K562 (cell line): ENCODE data around the gene LIMK1. TPM values are rescaled to one million over a fixed set of nuclear protein-coding genes. Genes with fewer than 3 reads are reported as not detected.

Source experiments
- ATAC-seq: fragments of 200-7000 bp; cut with Tn5 transposase; 3 replicates; pipeline ENCODE4 v1.9.1; 2020; ENCODE audit warnings: moderate library complexity
- BruUV-seq: library from RNA; stranded (reverse); fragments of 400-500 nt; replicated peaks from 2 replicates; lab custom pipeline; 2021; lab: Mats Ljungman, UMichigan
- CTCF ChIA-PET: fragments of 300-600 bp; formaldehyde crosslinking; extraction: SDS; loops from one replicate; lab custom pipeline; 2021; ENCODE audit warnings: low intra/inter-chr PET ratio; lab: Yijun Ruan, JAX
- POLR2A ChIA-PET: fragments of 300-600, 350-650 bp; sonication (Branson Sonifier 250); formaldehyde crosslinking; extraction: SDS; loops from one replicate; lab custom pipeline; 2021; ENCODE audit warnings: antibody characterized with exemption, inconsistent platforms; lab: Yijun Ruan, JAX
- DNase-seq, 4 experiments: peaks; one replicate each; pipeline versions ENCODE4 v3.0.0 to v3.0.0-alpha.2; 2011 to 2018; ENCODE audit warnings: low spot score in 3 of 4, mixed read lengths in 3 of 4; ENCODE audit errors: extremely low read depth in 1 of 4
- FAIRE-seq: peaks from 2 replicates; lab custom pipeline; 2011; peaks lifted over from hg19 to GRCh38; lab: Jason Lieb, UNC
- H2AFZ ChIP-seq: 2 replicates; pipeline ENCODE4 v1.6.0; 2011; ENCODE audit warnings: low read depth, low read length, control low read depth, inconsistent platforms
- H3K27ac ChIP-seq: fragments of 200-600 bp; 3 replicates; pipeline ENCODE4 v1.8.0; 2011; ENCODE audit warnings: low read depth, mild to moderate bottlenecking, control low read depth, inconsistent platforms, low read length, moderate library complexity, mixed read lengths; ENCODE audit errors: extremely low read depth
- H3K27me3 ChIP-seq, 2 experiments: fragments of 300-600 bp in 1 of 2; 2 replicates in 1 of 2; 3 replicates in 1 of 2; pipeline versions ENCODE4 v1.6.0 to v1.8.0; 2011; ENCODE audit warnings: inconsistent platforms in 2 of 2, low read length in 2 of 2, mild to moderate bottlenecking in 1 of 2, mixed read lengths in 1 of 2, moderate library complexity in 1 of 2; ENCODE audit not compliant: control insufficient read depth in 2 of 2, insufficient read depth in 2 of 2
- H3K36me3 ChIP-seq: fragments of 300-600 bp; 3 replicates; pipeline ENCODE4 v1.8.0; 2011; ENCODE audit warnings: mild to moderate bottlenecking, low read length, inconsistent platforms; ENCODE audit not compliant: control insufficient read depth, insufficient read depth
- H3K4me1 ChIP-seq, 2 experiments: fragments of 200-600 bp in 1 of 2; replicated peaks in 1 of 2; 2 replicates in 1 of 2; 3 replicates in 1 of 2; pipeline versions ENCODE4 v1.5.1 to v1.8.0; 2011; ENCODE audit warnings: inconsistent platforms in 2 of 2, low read length in 2 of 2, mild to moderate bottlenecking in 1 of 2, mixed read lengths in 1 of 2, moderate library complexity in 1 of 2; ENCODE audit not compliant: control insufficient read depth in 2 of 2, insufficient read depth in 2 of 2
- H3K4me2 ChIP-seq: 2 replicates; pipeline ENCODE4 v1.6.1; 2011; ENCODE audit warnings: low read length, control low read depth, inconsistent platforms, mixed read lengths; ENCODE audit not compliant: insufficient read depth
- H3K4me3 ChIP-seq: fragments of 200-600 bp; sonication (generic), shearing (Covaris generic); 2 replicates; pipeline ENCODE4 v1.5.1; 2016; ENCODE audit warnings: control low read depth, inconsistent platforms
- H3K79me2 ChIP-seq: fragments of 200-600 bp; 3 replicates; pipeline ENCODE4 v1.8.0; 2011; ENCODE audit warnings: low read length, inconsistent platforms; ENCODE audit not compliant: control insufficient read depth, insufficient read depth
- H3K9ac ChIP-seq, 2 experiments: 2 replicates each; pipeline versions ENCODE4 v1.6.0 to v1.6.1; 2011; ENCODE audit warnings: low read depth in 2 of 2, low read length in 2 of 2, control low read depth in 1 of 2, inconsistent platforms in 1 of 2, mild to moderate bottlenecking in 1 of 2, mixed read lengths in 1 of 2; ENCODE audit not compliant: insufficient read depth in 1 of 2
- H3K9me1 ChIP-seq: one replicate; pipeline ENCODE4 v1.6.0; 2011; ENCODE audit warnings: inconsistent platforms, mild to moderate bottlenecking, low read length, moderate library complexity; ENCODE audit not compliant: control insufficient read depth, insufficient read depth
- H3K9me3 ChIP-seq: replicated peaks from 2 replicates; pipeline ENCODE4 v1.5.1; 2011; ENCODE audit warnings: low read depth, low read length, inconsistent platforms; ENCODE audit not compliant: control insufficient read depth, insufficient read depth
- H4K20me1 ChIP-seq: replicated peaks from 2 replicates; pipeline ENCODE4 v1.6.1; 2011; ENCODE audit warnings: low read length, inconsistent platforms, mixed read lengths; ENCODE audit not compliant: control insufficient read depth, insufficient read depth
- CBFA2T3 ChIP-seq: fragments of 450-650 bp; IDR thresholded peaks from 2 replicates; pipeline ENCODE4 v1.6.1; 2017
- CTBP1 ChIP-seq: fragments of 450-650 bp; IDR thresholded peaks from 2 replicates; pipeline ENCODE4 v1.6.1; 2016; ENCODE audit warnings: borderline replicate concordance
- E2F6 ChIP-seq, 2 experiments: IDR thresholded peaks; 2 replicates each; pipeline ENCODE4 v1.6.1; 2011; ENCODE audit warnings: borderline replicate concordance in 1 of 2, control low read depth in 1 of 2, low read depth in 1 of 2, low read length in 1 of 2, mild to moderate bottlenecking in 1 of 2, mixed read lengths in 1 of 2, moderate library complexity in 1 of 2; ENCODE audit not compliant: insufficient read depth in 1 of 2, insufficient read length in 1 of 2, poor library complexity in 1 of 2, severe bottlenecking in 1 of 2; ENCODE audit errors: extremely low read depth in 1 of 2
- JUN ChIP-seq, 2 experiments: sonication (generic) in 1 of 2; formaldehyde crosslinking in 1 of 2; IDR thresholded peaks; 2 replicates each; pipeline versions ENCODE4 v1.6.1 to v1.8.0; 2012 to 2022; ENCODE audit warnings: borderline replicate concordance in 2 of 2, mild to moderate bottlenecking in 2 of 2, improper control_type of control experiment in 1 of 2, low read depth in 1 of 2, low read length in 1 of 2, missing genetic modification reagents in 1 of 2
- MTF1 ChIP-seq: fragments of 250-450 bp; sonication (Bioruptor Pico); IDR thresholded peaks from 2 replicates; pipeline ENCODE4 v1.9.0; 2021; ENCODE audit warnings: moderate library complexity, mild to moderate bottlenecking, inconsistent platforms, borderline replicate concordance
- NR2C2 ChIP-seq, 2 experiments: fragments of 200-800 bp in 1 of 2; sonication (Bioruptor generic) in 1 of 2; sonication (generic) in 1 of 2; formaldehyde crosslinking in 1 of 2; IDR thresholded peaks; 2 replicates each; pipeline versions ENCODE4 v1.6.1 to v1.8.0; 2016 to 2022; ENCODE audit warnings: mild to moderate bottlenecking in 1 of 2, missing compliant biosample characterization in 1 of 2, missing genetic modification characterization in 1 of 2, missing genetic modification reagents in 1 of 2
- SMAD4 ChIP-seq: fragments of 250-450 bp; sonication (Bioruptor Pico); conservative IDR thresholded peaks from 2 replicates; pipeline ENCODE4 v1.8.0; 2021; ENCODE audit warnings: inconsistent platforms, mild to moderate bottlenecking, moderate library complexity
- TAF9B ChIP-seq: fragments of 450-650 bp; IDR thresholded peaks from 2 replicates; pipeline ENCODE4 v1.6.1; 2018; ENCODE audit warnings: mild to moderate bottlenecking; ENCODE audit not compliant: partially characterized antibody
- TAL1 ChIP-seq: fragments of 450-650 bp; IDR thresholded peaks from 2 replicates; pipeline ENCODE4 v1.6.1; 2016; ENCODE audit warnings: mild to moderate bottlenecking
- ZBTB49 ChIP-seq: sonication (generic); formaldehyde crosslinking; IDR thresholded peaks from 2 replicates; pipeline ENCODE4 v1.8.0; 2022; ENCODE audit warnings: missing genetic modification reagents, mild to moderate bottlenecking, borderline replicate concordance
- WGBS: fragments of 100-300 bp; shearing (Covaris generic); methylation state at CpG from one replicate; pipeline ENCODE4 v1.1.6; 2016; ENCODE audit warnings: low coverage, mixed read lengths; ENCODE audit not compliant: insufficient coverage; ENCODE audit errors: missing lambda C conversion rate; 5-methylcytosine and 5-hydroxymethylcytosine counted together
- in situ Hi-C: fragments of 300-500 bp; cut with MboI; formaldehyde crosslinking; loops from 4 replicates; pipeline ENCODE4 v1.15.0; 2018; ENCODE audit warnings: inconsistent platforms, mixed read lengths
- intact Hi-C: fragments of 100-400 bp; cut with micrococcal nuclease; formaldehyde crosslinking; loops from 2 replicates; pipeline ENCODE4 v1.14.2; 2022
- polyA plus RNA-seq, 8 experiments: library from polyadenylated mRNA; depleted of rRNA in 4 of 8; stranded (reverse) in 5 of 8; unstranded in 3 of 8; fragments of >200 nt; fragmentation: Nextera tagmentation in 2 of 8; fragmentation: Illumina TruSeq in 1 of 8; extraction: Ambion mirVana in 2 of 8; extraction: Trizol in 1 of 8; gene quantifications; 2 replicates each; pipeline versions ENCODE4 v1.2.1 to v1.2.3, GENCODE V29; 2011 to 2014; ENCODE audit warnings: inconsistent platforms in 1 of 8, missing spikeins in 1 of 8
- total RNA-seq, 7 experiments: library from RNA; depleted of rRNA in 6 of 7; stranded (reverse); fragments of >200 nt in 6 of 7; fragmentation: Illumina TruSeq in 2 of 7; extraction: Trizol in 2 of 7; gene quantifications; 2 replicates each; pipeline versions ENCODE4 v1.2.1 to v1.2.3, GENCODE V29; 2011 to 2021; ENCODE audit warnings: low replicate concordance in 1 of 7
- TF ChIP-seq, protein P1 (sequence below): sonication (generic); formaldehyde crosslinking; IDR thresholded peaks from 2 replicates; pipeline ENCODE4 v1.8.0; 2022; ENCODE audit warnings: mild to moderate bottlenecking, missing genetic modification reagents

Gene LIMK1
- total and polyA plus RNA-seq, 9 of the 15 experiments (the other 6 are each of a cell fraction or from before 2014, with no cell fraction given) = 0.14 to 30.0 (median 15.9) TPM

DNA sequence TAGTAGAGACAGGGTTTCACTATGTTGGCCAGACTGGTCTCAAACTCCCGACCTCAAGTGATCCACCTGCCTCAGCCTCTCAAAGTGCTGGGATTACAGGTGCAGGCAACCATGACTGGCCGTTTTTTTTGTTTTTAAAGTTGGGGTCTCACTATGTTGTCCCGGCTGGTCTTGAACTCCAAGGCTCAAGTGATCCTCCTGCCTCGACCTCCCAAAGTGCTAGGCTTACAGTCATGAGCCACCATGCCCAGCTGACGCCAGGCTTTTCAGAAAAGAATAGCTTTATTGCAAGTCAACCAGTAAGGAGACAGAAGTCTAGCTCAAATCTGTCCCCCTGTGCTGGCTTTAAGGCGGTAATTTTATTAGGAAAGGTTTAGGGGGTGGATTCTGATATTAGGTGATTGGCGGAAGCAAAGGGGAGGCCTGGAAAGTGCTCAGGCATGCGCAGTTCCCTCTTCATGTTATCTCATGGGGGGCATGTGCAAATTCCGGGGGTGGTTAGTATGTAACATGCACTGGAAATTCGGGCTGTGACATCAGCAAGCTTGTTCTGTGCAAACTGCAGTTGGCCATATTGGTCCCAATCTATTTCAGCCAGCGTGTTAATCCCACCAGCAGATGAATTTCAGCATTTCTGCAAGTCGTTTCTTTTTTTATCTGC lies 42.7 kb downstream of the LIMK1 start (continued):
- TF ChIP-seq ZBTB49 (CRISPR knock-in tag) (no peak), JUN (IDR thresholded peaks at IDR 0.05; ENCODE audit: borderline replicate concordance, low read depth, low read length) (no peak), JUN (CRISPR knock-in tag; IDR thresholded peaks at IDR 0.05; ENCODE audit: borderline replicate concordance) (no peak), NR2C2 (CRISPR knock-in tag; IDR thresholded peaks at IDR 0.05) (no peak), NR2C2 (tag; IDR thresholded peaks at IDR 0.05) (no peak), TAF9B (no peak), MTF1 (no peak), TAL1 (no peak)
- TF ChIP-seq, all 486 proteins: peak for 6

DNA sequence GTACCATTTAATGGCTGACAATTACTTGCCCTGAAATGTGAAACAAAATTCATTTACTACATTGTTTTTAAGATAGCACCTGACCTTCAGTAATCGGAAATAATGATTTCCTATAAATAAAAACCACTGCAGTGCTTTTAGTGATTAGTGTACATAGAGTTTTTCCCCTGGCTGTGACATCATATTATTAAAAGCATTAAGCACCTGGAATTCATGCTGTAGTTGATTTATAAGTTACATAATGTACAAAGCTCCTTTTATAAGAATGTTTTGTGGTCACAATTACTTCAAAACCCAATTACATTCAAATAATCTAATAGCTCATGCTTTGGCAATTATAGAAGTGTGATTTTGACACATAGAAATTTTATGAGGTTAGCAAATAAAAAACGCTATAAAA lies 46.3 kb downstream of the LIMK1 start:
- FAIRE-seq (no peak), ATAC-seq (no peak), DNase-seq (no peak)
- Histone ChIP-seq H3K9me1 (no peaks in the 10 kb centered on the region), H3K27ac (no peak overlapping the region), H2AFZ (no peak overlapping the region), H3K79me2 (no peaks in the 10 kb centered on the region), H4K20me1 (no peaks in the 10 kb centered on the region), H3K4me3 (no peak overlapping the region), H3K4me2 (no peak overlapping the region), H3K4me1 (peaks cover 0 to 3% of the 10 kb centered on the region in 2 experiments; a peak in 1 of 5 replicates), H3K36me3 (no peaks in the 10 kb centered on the region), H3K9ac (no peak overlapping the region), H3K27me3 (no peaks in the 10 kb centered on the region), H3K9me3 (no peaks in the 10 kb centered on the region)
- WGBS = 28% methylated on average over 2 of the region's 2 CpGs
- ChIA-PET POLR2A (interaction anchor here (0.6 kb wide), 1 partner anchor 1776 kb away, joined by 3 read pairs; no protein-coding TSS in a partner anchor), CTCF (no interaction called here)
- in situ Hi-C loops = no loop called here
- intact Hi-C loops = no loop called here
- no TSS peak for BruUV-seq
- TF ChIP-seq E2F6 (IDR thresholded peaks at IDR 0.05; ENCODE audit: borderline replicate concordance in 1 of 2, extremely low read depth in 1 of 2, insufficient read depth in 1 of 2, insufficient read length in 1 of 2, low read depth in 1 of 2, low read length in 1 of 2, poor library complexity in 1 of 2, severe bottlenecking in 1 of 2) (no peak), SMAD4 (CRISPR knock-in tag) (no peak), CBFA2T3 (no peak), CTBP1 (no peak)
- TF ChIP-seq, protein P1, sequence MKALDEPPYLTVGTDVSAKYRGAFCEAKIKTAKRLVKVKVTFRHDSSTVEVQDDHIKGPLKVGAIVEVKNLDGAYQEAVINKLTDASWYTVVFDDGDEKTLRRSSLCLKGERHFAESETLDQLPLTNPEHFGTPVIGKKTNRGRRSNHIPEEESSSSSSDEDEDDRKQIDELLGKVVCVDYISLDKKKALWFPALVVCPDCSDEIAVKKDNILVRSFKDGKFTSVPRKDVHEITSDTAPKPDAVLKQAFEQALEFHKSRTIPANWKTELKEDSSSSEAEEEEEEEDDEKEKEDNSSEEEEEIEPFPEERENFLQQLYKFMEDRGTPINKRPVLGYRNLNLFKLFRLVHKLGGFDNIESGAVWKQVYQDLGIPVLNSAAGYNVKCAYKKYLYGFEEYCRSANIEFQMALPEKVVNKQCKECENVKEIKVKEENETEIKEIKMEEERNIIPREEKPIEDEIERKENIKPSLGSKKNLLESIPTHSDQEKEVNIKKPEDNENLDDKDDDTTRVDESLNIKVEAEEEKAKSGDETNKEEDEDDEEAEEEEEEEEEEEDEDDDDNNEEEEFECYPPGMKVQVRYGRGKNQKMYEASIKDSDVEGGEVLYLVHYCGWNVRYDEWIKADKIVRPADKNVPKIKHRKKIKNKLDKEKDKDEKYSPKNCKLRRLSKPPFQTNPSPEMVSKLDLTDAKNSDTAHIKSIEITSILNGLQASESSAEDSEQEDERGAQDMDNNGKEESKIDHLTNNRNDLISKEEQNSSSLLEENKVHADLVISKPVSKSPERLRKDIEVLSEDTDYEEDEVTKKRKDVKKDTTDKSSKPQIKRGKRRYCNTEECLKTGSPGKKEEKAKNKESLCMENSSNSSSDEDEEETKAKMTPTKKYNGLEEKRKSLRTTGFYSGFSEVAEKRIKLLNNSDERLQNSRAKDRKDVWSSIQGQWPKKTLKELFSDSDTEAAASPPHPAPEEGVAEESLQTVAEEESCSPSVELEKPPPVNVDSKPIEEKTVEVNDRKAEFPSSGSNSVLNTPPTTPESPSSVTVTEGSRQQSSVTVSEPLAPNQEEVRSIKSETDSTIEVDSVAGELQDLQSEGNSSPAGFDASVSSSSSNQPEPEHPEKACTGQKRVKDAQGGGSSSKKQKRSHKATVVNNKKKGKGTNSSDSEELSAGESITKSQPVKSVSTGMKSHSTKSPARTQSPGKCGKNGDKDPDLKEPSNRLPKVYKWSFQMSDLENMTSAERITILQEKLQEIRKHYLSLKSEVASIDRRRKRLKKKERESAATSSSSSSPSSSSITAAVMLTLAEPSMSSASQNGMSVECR = no peak
